HG02852 (cell line): ENCODE data around the gene FBXO27.
"Not testable (repeated sequence)": the region's sequence is repeated elsewhere in the genome, so short reads cannot be mapped to it uniquely, and the experiment has no call there.

Experiments
- ATAC-seq: cut with Tn5 transposase; IDR thresholded peaks from one replicate; pipeline ENCODE4 v1.9.1; 2021; ENCODE audit warnings: mild to moderate bottlenecking, moderate library complexity; ENCODE audit not compliant: unreplicated experiment

FBXO27 gene

GRCh38 chr19:39045506-39045905, 13.2 kb upstream of the FBXO27 start:
- no peak for ATAC-seq

DNA sequence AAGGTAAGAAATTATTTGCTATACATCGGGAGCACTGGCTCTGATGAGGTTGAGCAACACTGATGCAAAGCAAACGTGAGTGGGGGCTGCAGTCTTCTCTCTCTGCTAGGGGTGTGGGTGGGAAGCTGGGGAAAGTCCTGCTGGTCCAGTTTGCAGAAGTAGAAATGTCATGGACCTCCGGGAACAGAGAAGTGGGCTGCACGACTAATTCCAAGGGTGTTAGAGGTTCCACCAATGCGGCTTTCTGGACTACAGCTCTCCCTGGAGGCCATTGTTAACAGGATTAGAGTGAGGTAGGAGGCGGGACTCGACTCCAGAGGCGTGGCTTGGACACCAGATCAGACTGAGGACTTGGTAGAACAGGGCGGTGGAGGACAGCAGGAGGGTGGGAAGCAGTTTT, 5.7 kb upstream of the FBXO27 start:
- ATAC-seq: no peak

DNA sequence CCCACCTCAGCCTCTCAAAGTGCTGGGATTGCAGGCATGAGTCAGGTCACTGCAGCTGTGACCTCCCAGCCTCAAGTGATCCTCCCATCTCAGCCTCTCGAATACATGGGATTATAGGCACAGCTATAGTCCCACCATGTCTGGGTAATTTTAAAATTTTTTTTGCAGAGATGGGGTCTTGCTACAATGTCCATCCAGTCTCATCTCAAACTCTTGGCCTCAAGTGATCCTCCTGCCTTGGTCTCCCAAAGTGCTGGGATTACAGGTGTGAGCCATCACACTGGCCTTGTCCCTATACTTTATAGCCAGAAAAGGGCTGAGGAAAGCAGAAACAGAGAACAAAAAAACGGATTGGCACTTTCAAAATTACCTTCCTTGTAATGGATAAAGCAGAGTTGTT, 4.8 kb upstream of the FBXO27 start:
- no peak for ATAC-seq

GRCh38 chr19:39036581-39036980, 4.2 kb upstream of the FBXO27 start:
- ATAC-seq: no peak

DNA sequence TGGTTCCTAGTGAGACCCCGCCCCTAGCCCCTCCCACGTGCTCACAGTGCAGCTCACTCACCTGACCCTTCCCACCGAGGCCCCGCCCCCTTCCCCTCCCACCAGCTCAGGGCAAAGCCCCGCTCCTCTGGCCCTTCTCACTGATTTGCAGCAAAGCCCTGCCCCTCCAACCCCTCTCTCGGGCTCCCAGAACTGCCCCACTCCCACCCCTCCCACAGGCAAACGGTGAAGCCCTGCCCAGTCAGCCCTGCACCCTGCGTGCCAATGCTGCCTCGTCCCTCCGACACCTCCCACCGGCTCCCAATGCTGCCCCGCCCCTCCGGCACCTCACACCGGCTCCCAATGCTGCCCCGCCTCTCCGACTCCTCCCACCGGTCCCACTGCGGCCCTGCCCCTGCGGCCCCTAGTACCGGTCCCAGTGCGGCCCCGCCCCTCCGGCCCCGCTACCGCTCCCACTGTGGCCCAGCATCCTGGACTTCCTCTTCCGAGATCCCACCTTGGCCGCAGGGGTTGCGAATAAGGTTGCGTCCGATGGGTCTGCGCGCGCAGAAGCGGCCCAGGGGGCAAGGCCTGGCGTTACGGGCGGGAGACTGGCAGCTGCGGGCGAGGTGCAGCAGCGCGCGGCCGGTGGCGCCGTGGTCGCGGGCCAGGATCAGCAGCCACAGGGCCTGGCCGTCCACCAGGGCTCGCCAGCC, 834 bp downstream of the FBXO27 start:
- ATAC-seq: peak; percentile 61

DNA sequence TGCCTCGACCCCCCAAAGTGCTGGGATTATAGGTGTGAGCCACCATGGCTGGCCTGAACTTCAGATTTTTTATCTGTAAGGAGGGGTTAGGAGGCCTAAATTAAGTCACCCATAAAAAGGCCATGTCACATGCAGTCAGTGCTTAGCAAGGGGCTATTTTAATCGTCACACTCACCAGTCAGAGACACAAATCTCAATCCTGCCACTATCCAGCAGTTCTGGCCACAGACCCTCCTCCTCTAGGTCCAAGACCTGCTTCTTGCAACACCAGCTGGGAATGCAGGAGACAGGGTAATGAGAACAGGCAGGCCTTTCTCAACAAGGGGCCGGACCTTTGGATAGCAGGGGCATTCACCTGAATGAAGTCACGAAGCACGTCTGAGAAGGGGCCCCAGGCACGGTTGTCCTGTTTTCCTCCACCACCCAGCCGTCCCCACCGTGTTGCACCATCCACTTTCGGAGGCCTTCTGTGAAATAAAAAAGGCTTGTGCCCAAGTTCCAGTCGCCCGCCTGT, 1.4 kb downstream of the FBXO27 start:
- ATAC-seq: no peak

- no peak for ATAC-seq
Measured at GRCh38 chr19:39024875-39025641, 7.3 kb downstream of the FBXO27 start.

- no peak for ATAC-seq
Measured at GRCh38 chr19:39021063-39021462, 11.3 kb downstream of the FBXO27 start.

GRCh38 chr19:39017646-39018045, 14.7 kb downstream of the FBXO27 start:
- ATAC-seq: no peak

DNA sequence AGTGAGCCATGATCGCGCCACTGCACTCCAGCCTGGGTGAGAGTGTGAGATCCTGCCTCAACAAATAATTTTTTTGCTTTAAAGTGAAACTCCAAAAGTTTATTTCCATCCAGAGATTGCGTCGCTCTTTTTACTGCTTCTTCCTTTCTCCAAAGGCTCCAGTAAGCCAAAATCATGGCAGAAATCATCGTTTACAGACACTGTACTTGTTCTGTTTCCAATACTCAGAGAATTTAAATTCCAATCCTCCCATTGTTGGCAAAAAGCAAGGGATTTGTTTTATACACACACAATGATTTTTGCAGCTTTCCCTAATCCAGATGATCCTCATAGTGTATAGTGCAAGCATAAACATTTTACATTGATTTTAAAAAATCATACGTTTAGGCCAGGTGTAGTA, 15.3 kb downstream of the FBXO27 start:
- ATAC-seq: no peak

GRCh38 chr19:39014037-39014436, 18.3 kb downstream of the FBXO27 start:
- ATAC-seq: no peak

DNA sequence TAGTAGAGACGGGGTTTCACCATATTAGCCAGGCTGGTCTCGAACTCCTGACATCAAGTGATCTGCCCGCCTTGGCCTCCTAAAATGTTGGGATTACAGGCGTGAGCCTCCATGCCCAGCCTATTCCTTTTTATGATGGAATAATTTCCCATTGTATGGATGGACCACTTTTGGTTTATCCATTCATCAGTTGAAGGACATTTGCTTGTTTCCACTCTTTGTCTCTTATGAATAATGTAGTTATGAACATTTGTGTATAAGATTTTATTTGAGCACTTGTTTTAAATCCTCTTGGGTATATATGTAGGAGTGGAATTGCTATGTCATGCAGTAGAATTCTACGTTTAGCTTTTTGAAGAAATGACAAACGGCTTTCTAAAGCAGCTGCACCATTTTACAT, 23.3 kb downstream of the FBXO27 start:
- ATAC-seq: no peak

- no peak for ATAC-seq
Measured at GRCh38 chr19:39008137-39008536, 24.2 kb downstream of the FBXO27 start.

DNA sequence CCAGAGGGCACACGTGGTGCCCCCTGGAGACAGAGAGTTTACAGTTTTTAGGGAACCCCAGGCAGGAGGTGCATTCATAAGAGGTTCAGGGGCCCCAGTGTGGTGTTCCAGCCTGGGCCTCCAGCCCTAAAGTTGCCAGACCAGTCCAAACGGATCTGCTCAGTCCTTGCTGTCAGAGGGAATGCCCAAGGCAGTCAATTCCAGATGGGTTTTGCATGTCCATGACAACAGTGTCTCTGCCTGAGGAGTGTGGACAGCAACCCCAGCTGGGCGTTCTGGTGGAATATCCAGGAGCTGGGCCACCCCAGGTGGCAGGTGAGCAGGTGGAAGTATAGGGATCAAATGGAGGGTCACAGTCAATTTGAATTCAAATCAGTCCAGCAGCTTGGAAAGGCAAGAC, 25.3 kb downstream of the FBXO27 start:
- no peak for ATAC-seq

GRCh38 chr19:39004403-39004802, 27.9 kb downstream of the FBXO27 start:
- ATAC-seq: no peak

GRCh38 chr19:39003796-39004195, 28.6 kb downstream of the FBXO27 start:
- no peak for ATAC-seq

DNA sequence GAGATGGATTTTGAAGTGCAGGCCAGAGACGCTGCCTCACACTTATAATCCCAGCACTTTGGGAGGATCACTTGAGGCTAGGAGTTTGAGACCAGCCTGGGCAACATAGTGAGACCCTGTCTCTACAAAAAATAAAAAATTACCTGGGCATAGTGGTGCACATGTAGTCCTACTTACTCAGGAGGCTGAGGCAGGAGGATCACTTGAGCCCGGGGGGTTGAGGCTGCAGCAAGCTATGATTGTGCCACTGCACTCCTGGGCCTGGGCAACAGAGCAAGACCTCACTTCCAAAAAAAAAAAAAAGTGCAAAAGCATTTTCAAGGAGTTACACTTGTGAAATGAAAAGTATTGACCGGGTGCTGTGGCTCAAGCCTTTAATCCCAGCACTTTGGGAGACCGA, 29.2 kb downstream of the FBXO27 start:
- no peak for ATAC-seq

- no peak for ATAC-seq
Measured at GRCh38 chr19:39001041-39001440, 31.3 kb downstream of the FBXO27 start.

- not testable (repeated sequence) for ATAC-seq
Measured at GRCh38 chr19:38997576-38997975, 34.8 kb downstream of the FBXO27 start.

GRCh38 chr19:38993271-38993670, 39.1 kb downstream of the FBXO27 start:
- no peak for ATAC-seq

GRCh38 chr19:38990949-38991697, 41.2 kb downstream of the FBXO27 start:
- no peak for ATAC-seq

DNA sequence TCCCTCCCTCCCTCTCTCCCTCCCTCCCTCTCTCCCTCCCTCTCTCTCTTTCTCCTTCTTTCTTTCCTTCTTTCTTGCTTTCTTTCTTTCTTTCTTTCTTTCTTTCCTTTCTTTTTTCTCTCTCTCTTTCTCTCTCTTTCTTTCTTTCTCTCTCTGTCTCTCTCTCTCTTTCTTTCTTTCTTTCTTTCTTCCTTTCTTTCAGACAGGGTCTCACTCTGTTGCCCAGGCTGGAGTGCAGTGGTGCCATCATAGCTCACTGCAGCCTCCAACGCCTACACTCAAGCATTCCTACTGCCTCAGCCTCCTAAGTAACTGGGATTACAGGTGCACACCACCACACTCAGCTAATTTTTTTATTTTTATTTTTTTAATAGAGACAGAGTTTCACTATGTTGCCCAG, 42.7 kb downstream of the FBXO27 start:
- ATAC-seq: not testable (repeated sequence)
